Skeletal muscle tissue (tissue), 4 donors: Measurements from ENCODE around the gene BOD1L1. TPM values are rescaled to one million over a fixed set of nuclear protein-coding genes. Genes with fewer than 3 reads are reported as not detected.

Experiments used
- H3K27ac ChIP-seq: one replicate; pipeline ENCODE4 v1.7.0; 2013; ENCODE audit warnings: mild to moderate bottlenecking, low read depth, low read length, inconsistent platforms
- H3K27me3 ChIP-seq, 3 donors: one replicate each; pipeline ENCODE4 v1.7.0; 2013; ENCODE audit warnings: low read length in 3 of 3; ENCODE audit not compliant: control insufficient read depth in 3 of 3, insufficient read depth in 3 of 3
- H3K36me3 ChIP-seq, 3 donors: one replicate each; pipeline ENCODE4 v1.7.0; 2013; ENCODE audit warnings: low read length in 3 of 3; ENCODE audit not compliant: control insufficient read depth in 3 of 3, insufficient read depth in 3 of 3
- H3K4me1 ChIP-seq, 3 donors: one replicate each; pipeline ENCODE4 v1.7.0; 2013; ENCODE audit warnings: low read length in 3 of 3, mild to moderate bottlenecking in 3 of 3; ENCODE audit not compliant: control insufficient read depth in 3 of 3, insufficient read depth in 3 of 3
- H3K4me3 ChIP-seq, 3 donors: one replicate each; pipeline ENCODE4 v1.7.0; 2013; ENCODE audit warnings: low read length in 3 of 3
- H3K9ac ChIP-seq, 3 donors: one replicate each; pipeline ENCODE4 v1.7.0; 2013; ENCODE audit warnings: low read length in 3 of 3, mild to moderate bottlenecking in 3 of 3, moderate library complexity in 2 of 3, low read depth in 1 of 3
- H3K9me3 ChIP-seq, 3 donors: one replicate each; pipeline ENCODE4 v1.7.0; 2013; ENCODE audit warnings: low read length in 3 of 3; ENCODE audit not compliant: control insufficient read depth in 3 of 3
- total RNA-seq: library from RNA; depleted of rRNA; stranded (reverse); fragments of >200 nt; gene quantifications from one replicate; pipeline ENCODE4 v1.2.3, GENCODE V29; 2014
- donor health status: Osteomylitis.

BOD1L1 gene
- total RNA-seq, 1 donor from 2014 or later = 15.1 TPM

DNA sequence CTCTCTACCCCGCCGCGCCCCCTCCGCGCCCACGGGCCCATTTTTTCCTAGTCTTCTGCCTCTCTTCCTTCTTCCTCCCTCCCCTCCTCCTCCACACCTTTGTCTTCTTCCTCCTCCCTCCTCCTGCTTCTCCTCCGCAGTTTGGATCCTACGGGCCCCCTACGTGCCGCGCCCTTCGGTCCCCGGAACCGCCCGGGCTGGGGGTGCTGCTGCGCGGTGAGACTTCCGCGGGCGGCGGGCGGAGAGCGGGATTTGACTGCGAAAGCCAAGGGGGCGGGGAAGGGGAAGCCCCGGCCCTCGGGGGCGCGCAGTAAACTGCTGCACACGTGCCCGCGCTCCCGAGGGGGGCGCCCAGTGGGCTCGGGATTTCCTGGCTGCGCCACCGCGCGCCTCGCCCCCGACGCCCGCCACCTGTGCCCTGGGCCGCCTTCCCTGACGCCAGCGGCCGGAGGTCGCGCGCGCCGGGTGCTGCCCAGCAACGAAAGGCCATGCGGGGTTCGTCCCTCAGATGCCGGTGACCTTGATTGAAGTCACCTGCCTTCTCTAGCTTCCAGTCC, 80.0 kb downstream of the BOD1L1 start:
- no peak overlapping the region for H3K27ac ChIP-seq
- H3K36me3 ChIP-seq = no peaks in the 10 kb centered on the region
- H3K4me3 ChIP-seq = peak overlapping the region in 1 of 3 donors; percentile 46

DNA sequence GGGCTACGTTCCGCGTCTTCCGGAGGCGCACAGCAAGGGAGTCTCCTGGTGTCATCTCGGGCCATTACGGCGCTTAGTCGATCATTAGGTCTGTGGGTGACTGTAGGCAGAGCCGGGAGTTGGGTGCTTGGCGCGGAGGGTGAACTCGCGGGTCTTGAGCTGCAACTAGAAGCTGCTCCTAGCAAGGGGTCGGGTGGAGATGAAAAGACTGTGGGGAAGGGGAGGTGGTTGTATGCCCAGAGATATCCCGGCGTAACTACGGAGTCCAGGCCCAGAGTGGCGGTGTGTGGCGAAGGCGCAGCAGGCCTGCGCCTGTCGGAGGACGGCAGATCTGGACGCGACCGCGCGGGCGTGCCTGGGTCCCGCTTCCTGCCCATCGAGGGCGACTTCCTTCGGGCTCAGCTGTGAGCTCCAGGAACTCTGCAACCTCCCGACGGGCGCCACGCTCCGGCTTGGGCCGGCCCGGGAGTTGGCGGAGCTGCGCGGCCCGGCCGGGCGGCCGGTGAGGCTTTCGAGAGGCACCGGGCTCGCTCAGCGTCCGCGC, 80.5 kb downstream of the BOD1L1 start:
- Histone ChIP-seq H3K9ac (no peak overlapping the region), H3K4me3 (peak overlapping the region in 2 of 3 donors; percentile 22 to 46), H3K27ac (no peak overlapping the region), H3K4me1 (peaks cover 17 to 25% (median 20%) of the 10 kb centered on the region in 3 donors), H3K9me3 (peaks cover 0 to 2% (median 2%) of the 10 kb centered on the region in 3 donors), H3K36me3 (no peaks in the 10 kb centered on the region), H3K27me3 (peaks cover 69 to 76% (median 71%) of the 10 kb centered on the region in 3 donors)

More for the DNA sequence above, 80.0 kb downstream of the BOD1L1 start:
- peaks cover 16 to 20% (median 17%) of the 10 kb centered on the region in 3 donors for H3K4me1 ChIP-seq
- H3K9ac ChIP-seq = no peak overlapping the region
- H3K27me3 ChIP-seq = peaks cover 63 to 70% (median 66%) of the 10 kb centered on the region in 3 donors
- H3K9me3 ChIP-seq = peaks cover 0 to 7% (median 2%) of the 10 kb centered on the region in 3 donors

DNA sequence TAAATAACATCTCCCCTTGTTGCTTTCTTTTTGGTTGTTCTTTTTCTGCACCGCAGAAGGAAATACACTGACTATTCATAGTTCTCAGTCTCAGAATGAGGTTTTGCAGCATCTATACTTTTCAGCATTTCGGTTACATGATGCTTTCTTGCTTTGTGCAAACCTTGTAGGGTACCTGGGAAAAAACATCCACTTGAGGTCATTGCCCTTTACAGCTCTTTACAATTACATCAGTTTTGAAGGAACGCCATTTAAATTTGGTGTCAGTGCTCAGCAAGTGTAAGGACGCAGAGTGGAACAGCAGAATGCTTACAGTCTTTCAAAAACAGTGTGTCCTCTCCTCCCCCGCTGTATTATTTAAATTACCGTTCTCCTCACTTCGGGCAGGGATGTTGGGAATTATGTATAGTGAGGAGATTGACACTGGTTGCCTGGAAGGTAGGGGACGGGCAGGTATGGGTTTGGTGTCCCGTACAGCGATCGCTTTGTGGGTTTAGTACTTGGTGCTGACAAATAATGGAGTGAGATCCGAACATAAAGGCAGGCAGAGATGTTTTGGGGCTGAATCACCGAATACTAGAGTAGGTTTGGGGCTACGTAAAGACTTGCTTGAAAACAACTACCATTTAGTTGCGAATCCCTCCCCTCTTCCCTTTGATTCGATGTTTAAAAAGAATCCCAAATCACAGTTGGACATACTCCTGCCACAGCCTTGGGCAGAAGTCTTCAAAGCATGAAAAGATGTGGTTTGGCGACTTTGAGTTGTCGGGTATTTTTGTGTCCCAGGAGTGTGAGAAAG, 81.2 kb downstream of the BOD1L1 start:
- no peak overlapping the region for H3K27ac ChIP-seq
- H3K27me3 ChIP-seq = peaks cover 76 to 83% (median 78%) of the 10 kb centered on the region in 3 donors
- no peak overlapping the region for H3K9ac ChIP-seq
- peaks cover 0 to 2% (median 2%) of the 10 kb centered on the region in 3 donors for H3K9me3 ChIP-seq
- peak overlapping the region in 1 of 3 donors; percentile 22 for H3K4me3 ChIP-seq
- H3K36me3 ChIP-seq = no peaks in the 10 kb centered on the region
- H3K4me1 ChIP-seq = peaks cover 21 to 29% (median 24%) of the 10 kb centered on the region in 3 donors

DNA sequence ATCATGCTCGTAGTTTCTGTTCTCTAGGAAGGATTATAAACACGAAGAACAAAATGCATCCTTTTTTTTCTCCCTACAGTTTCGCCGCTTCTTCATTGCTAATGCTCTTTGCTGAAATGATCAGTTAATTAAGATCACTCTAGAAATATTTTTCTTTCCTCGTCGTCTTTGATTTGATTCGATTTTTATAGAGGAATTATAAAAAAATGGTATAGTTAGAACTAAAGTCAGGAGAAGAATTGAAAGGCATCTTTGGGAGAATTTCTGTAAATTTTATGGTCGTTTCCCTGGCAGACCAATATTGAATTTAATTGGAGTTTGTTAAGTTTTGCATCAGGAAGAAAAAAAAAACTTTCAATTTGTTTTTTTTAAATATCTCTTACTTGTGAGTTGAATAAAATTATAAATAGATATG, 82.1 kb downstream of the BOD1L1 start:
- no peak overlapping the region for H3K27ac ChIP-seq
- H3K4me1 ChIP-seq = peaks cover 21 to 29% (median 26%) of the 10 kb centered on the region in 3 donors
- H3K9ac ChIP-seq = no peak overlapping the region
- peaks cover 83 to 92% (median 87%) of the 10 kb centered on the region in 3 donors for H3K27me3 ChIP-seq
- H3K36me3 ChIP-seq = no peaks in the 10 kb centered on the region
- H3K9me3 ChIP-seq = peaks cover 0 to 2% (median 0%) of the 10 kb centered on the region in 3 donors
- peak overlapping the region in 1 of 3 donors; percentile 17 for H3K4me3 ChIP-seq

DNA sequence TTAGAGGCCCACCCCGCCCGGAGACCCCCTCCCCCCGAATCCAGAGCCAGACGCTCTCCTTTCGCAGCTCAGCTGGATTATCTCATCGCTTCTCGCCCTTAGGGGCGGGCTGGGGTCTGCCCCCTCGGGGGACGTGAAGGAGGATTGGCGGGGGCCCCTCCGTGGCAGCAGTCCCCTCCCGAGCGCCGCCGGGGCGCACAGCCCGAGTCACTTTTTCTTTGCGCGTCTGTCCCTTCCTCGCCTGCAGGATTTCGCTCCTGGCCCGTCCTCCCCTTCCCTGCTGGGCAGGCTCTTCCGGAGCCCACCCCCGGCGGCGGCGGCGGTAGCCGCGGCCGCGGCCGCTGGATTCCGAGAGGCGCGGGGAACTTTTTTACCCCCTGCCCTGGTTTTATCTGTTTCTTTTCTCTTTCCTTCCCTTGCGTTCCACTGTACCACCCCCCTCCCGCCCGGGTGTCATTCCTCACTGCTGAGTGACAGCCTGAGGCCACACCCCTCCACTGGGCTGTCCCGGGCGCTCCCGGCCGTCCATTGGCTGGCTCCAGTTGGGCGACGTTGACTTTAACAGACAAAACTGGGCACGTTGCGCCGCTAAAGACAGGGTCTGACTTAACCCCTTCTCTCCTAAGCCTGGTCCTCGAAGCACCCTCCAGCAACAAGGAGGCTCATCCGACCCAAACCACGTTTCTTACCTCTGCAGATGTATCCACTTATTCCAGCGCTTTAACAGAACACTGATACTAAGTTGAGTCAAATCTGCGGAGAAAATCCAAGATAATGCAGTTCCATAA, 82.7 kb downstream of the BOD1L1 start:
- Histone ChIP-seq H3K9me3 (peaks cover 0 to 2% (median 0%) of the 10 kb centered on the region in 3 donors), H3K27me3 (peaks cover 85 to 97% (median 88%) of the 10 kb centered on the region in 3 donors), H3K9ac (peak overlapping the region in 1 of 3 donors; percentile 8), H3K27ac (no peak overlapping the region), H3K4me1 (peaks cover 23 to 34% (median 30%) of the 10 kb centered on the region in 3 donors), H3K36me3 (no peaks in the 10 kb centered on the region), H3K4me3 (peak overlapping the region; percentile 17 to 65 (median 56))

DNA sequence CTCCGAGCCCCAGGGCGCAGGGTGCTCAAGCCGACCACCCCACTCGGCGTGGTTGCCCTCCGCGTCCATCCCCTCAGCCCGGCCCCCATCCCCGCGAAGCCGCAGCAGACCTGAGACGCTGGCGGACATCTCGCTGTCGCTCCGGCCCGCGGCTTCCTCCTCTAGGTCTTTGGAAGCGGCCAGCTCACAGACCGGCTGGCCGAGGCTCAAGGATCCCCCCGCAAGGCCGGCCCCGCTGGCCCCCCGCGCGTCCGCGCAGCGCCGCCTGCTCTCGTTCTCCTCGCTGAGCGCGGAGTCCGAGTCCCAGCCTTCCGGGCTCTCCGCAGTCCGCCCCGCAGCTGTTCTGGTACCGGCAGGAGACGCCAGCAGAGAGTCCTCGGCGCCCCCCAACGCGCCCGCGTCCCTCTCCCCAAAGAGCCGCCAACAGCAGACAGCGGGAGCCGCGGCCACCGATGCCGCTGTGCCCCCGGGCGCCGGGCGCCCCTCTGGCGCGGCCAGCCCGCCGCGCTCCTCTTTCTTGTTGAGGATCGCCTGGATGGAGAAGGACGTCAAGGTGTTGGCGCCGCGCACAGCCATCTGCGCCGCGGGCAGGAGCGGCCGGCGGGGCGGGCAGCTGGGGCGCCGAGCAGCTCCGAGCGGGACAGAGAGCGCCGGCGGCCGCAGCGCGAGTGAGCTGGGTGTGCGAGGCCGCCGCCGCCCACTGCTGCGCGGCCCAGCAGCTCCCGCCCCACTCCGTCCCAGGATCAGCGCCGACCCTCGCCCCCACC, 83.5 kb downstream of the BOD1L1 start, which contains the start of gene NKX3-2:
TSS of gene NKX3-2 (minus strand) at position 670 of the 767 bp plus-strand sequence. CDS start at position 576, 94 bp downstream.
- H3K4me1 ChIP-seq = peaks cover 26 to 33% (median 29%) of the 10 kb centered on the region in 3 donors
- H3K27ac ChIP-seq = no peak within 1 kb of the TSS
- peaks cover 0 to 2% (median 0%) of the 10 kb centered on the region in 3 donors for H3K9me3 ChIP-seq
- peak within 1 kb of the TSS; percentile 17 to 65 (median 56) for H3K4me3 ChIP-seq
- no peaks in the 10 kb centered on the region for H3K36me3 ChIP-seq
- H3K9ac ChIP-seq = peak within 1 kb of the TSS in 1 of 3 donors; percentile 8
- H3K27me3 ChIP-seq = peaks cover 86 to 98% (median 89%) of the 10 kb centered on the region in 3 donors

- no peak overlapping the region for H3K9ac ChIP-seq
- no peak overlapping the region for H3K4me3 ChIP-seq
- no peak overlapping the region for H3K27ac ChIP-seq
- H3K9me3 ChIP-seq = peaks cover 0 to 4% (median 2%) of the 10 kb centered on the region in 3 donors
- H3K4me1 ChIP-seq = peaks cover 23 to 29% (median 26%) of the 10 kb centered on the region in 3 donors
- no peaks in the 10 kb centered on the region for H3K36me3 ChIP-seq
- H3K27me3 ChIP-seq = peaks cover 87 to 98% (median 90%) of the 10 kb centered on the region in 3 donors
Observed at GRCh38 chr4:13543032-13543838, 84.3 kb downstream of the BOD1L1 start.

DNA sequence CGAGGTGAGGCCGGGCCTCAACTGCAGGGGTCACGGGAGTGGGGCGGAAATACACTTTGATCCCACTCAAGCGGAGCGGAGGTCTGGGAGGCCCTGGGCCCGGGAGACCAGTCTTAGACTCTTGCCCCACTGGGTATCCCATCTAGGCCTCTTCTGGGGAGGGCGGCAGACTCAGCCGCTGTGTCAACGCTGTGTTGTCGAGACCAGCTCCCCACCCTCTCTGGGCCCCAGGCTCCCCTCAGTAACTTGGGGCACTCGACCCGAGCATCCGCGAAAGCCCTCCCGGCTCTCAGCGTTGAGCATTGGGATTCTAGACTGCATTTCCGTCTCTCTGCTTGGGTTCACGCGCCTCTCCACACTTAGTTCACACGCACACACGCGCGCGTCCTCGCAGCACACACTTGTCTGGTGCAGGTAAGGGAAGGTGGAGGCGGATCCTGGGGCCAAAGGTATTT, 84.9 kb downstream of the BOD1L1 start:
- peaks cover 23 to 29% (median 26%) of the 10 kb centered on the region in 3 donors for H3K4me1 ChIP-seq
- peaks cover 0 to 4% (median 2%) of the 10 kb centered on the region in 3 donors for H3K9me3 ChIP-seq
- H3K27ac ChIP-seq = no peak overlapping the region
- peaks cover 91 to 98% (median 94%) of the 10 kb centered on the region in 3 donors for H3K27me3 ChIP-seq
- H3K4me3 ChIP-seq = no peak overlapping the region
- H3K36me3 ChIP-seq = no peaks in the 10 kb centered on the region
- H3K9ac ChIP-seq = no peak overlapping the region
